ENCODE data around the gene SLC2A1.

SLC2A1 gene

DNA sequence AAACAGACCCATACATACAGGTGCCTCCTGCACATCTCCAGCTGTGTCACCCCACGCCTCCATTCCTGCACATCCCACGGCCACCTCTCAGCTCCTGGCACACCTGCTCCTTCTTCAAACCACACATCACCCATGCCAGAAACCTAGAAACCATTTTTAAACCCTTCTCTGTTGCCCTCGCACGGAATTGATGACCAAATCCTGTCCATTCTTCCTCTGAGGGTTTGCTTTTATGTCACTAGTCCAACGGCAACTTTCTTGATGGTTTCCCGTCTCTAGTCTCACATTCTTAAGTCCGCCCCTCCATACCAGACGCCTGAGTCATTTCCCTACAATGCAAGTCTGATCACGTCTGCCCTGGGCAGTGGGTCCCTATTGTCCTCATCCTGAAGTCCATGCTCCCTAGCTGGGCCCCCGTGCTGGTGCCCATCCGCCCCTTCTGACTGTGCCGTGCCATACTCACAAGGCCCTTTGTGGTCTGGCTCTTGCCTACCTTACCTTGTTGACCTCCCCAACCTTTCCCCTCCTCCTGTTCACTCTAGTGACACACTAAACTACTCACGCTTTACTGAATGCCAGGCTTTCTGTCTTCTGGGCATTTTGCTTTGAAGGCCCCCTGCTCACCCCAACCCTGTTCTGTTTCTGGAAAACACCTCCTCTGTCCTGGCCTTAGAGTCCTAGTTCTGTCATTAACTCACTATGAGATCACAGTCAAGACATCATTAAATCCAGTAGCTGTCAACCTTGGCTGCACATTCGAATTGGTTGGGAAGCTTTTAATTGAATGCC lies 17.6 kb downstream of the SLC2A1 start:
- DNase-seq: peak; percentile 57 to 69 (median 68)

DNA sequence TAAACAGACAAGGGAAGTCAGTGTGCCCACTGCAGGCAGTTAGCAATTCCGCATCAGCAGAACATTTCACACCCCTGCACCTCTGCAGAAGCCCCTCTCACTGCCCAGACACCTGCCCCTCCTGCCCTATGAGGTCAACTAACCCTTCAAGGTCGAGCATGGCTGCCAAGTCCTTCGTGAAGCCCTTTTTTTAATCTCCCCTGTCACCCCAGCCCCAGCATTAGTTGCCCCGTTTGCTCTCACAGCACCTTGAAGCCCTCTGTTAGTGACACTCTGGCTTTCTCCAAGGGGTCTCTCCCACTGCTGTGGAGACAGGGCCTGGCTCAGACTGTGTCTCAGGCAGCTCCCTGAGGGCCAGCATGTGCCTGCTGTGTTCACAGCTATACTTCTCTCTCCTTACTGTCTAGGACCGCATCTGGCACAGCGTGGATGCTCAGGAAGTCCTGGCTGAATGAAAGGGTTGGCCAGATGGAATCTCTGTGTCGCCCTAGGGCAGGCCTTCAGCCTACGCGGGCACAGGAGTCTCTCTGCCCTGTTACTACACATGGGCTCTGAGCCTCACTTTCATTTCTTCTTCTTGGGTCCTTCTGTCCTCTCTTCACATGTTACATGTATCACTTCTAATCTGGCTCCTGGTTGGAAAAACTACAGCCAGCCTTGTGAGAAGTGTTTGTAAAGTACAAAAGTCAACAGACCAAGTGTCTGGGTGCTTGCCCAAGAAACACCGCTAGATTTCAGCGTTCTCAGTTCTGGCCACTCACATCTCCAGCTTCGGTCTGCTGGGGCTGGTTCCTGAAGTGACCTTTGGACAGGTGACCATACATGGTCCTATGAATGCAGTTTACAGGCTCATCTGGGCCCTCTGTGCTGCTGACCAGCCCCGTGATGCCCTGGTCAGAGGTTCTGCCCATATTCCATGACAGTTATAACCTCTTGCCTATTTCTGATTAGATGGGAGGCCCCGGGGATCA lies 19.7 kb downstream of the SLC2A1 start:
- DNase-seq: no peak

DNA sequence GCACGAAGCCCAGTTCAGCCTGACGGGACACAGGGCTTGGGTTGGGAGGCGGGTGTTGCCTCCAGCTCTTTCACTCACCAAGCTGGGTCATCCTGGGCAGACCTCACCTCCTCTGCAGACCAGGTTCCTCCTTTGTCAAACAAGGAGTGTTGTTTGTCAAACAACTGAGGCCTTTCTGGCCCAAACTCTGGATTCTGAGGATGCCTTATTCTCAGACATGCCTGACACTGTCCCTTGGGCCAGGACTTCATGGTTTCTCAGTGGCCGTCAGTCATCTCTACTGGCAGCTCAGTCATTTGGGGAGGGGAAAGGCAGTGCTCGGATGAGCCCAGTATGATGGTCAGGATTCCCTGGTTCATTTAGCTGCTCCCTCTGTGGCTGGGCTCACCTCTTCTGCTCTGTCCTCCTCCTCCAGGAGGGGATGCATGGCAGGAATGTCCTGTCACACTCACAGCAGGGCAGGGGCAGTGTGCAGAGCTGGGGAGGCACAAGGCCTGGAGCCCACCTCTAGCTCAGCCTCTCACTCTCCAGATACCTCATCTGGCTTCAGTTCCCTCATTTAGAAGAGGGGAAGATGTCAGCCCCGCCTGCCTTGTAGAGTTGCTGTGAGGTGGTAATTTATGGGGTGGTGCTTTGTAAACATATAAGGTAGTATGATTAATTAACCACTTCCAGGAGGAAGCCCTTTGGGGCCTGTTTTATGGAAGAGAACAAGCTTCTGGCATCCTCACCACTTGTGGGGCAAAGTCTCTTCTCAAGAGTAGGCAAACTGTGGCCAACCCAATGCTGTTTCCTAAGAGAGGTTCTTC lies 20.6 kb downstream of the SLC2A1 start:
- DNase-seq: peak in 2 of 3 donors; percentile 31 to 35

DNA sequence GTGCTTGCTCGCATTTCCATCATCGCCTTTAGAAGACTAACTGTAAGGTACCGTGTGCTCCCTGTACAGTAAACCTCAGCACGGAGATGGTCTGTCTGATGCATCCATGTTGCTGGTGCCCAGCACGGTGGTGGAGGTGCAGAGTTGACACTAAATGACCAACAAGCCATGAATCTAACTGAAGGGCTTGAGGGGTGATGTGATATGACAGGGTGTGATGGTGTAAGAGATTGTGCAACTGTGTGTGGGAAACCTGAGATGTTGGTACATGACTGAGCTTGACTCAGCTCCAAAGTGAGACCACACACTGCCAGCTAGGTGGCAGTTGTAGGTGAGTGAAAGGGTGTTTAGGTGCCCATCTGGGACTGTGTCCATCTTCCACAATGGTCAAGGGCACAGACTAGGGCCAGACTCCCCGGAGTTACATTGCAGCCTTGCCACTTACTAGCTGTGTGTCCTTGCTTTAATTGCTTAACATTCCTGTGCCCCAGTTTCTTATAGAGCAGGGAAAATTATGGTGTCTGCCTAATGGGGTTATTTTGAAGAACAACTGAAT lies 21.4 kb downstream of the SLC2A1 start:
- DNase-seq: peak; percentile 65 to 75 (median 70)

DNA sequence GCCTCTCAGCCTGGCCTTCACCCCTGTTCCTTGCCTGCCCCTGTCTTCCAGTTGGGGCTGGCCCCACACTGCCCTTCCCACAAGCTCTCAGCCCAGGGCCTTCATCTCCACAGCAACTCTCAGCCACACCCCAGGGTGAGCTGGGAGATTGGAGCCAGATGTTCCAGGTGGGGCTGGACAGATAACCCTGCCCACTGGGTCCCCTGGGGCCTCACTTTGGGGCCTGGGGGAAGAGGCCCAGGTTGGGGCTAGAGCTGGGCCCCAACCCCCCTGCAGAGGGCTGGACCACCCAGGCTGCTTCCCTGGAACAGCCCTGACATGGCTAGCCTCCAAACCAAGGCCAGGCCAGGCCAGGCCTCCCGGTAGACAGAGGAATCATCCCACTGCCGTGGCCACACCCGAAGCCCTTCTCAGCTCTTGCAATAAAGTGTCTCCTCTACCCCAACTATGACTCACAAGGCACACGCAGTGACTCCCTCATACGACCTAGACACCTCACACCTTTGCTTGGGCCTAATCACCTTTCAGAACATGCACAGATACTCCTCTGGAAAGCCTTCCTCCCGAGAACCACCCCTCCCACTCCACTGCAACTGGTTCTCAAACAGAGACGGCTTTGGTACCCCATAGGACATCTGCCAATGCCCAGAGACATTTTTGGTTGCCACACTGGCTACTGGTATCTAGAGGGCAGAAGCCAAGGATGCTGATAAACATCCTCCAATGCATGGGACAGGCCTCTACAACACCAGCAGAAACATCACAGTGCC lies 22.2 kb downstream of the SLC2A1 start:
- peak in 2 of 3 donors; percentile 31 for DNase-seq

DNA sequence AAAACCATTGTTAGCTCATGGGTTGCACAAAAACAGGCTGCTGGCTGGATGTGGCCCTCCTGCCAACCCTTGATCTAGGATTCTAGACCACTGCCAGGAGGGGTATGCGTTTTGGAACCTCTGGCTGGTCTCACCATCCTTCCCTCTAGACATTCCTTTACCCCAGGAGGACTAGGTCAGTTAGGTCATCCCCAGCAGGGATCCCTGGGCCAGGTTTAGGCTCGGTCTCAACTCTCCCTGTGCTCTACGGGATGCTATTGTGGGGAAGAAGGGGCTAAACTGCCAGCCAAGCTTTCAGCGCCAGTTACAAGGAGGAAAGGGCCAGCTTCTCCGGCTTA lies 22.7 kb downstream of the SLC2A1 start:
- no peak for DNase-seq

DNA sequence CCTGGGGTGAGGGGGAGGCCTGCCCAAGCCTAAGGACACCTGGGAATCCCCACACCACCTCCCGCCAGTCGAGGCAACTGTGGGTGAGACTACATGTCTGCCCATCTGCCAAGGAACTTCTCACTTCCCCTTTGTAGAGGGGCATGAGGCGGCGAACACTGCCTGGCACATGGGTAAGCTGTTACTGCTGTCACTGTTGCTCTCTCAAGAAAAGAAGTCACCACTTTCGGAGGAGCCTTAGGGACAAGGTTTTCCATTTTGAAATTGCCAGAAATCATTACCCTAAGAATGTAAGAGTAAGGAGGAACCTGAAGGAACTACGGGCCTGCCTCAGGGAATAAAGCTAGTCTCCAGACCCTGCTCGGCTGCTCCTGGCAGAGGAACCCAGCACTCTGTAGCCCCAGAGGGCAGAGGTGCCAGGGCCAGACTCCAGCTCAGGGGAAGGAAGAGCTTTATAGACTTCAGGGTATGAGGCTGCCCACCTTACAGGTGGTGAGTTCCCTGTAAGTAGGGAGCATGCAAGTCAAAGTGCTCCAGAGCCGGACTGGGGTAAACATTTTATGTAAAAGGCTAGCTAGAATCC lies 23.3 kb downstream of the SLC2A1 start:
- DNase-seq: peak; percentile 66 to 74 (median 67)

DNA sequence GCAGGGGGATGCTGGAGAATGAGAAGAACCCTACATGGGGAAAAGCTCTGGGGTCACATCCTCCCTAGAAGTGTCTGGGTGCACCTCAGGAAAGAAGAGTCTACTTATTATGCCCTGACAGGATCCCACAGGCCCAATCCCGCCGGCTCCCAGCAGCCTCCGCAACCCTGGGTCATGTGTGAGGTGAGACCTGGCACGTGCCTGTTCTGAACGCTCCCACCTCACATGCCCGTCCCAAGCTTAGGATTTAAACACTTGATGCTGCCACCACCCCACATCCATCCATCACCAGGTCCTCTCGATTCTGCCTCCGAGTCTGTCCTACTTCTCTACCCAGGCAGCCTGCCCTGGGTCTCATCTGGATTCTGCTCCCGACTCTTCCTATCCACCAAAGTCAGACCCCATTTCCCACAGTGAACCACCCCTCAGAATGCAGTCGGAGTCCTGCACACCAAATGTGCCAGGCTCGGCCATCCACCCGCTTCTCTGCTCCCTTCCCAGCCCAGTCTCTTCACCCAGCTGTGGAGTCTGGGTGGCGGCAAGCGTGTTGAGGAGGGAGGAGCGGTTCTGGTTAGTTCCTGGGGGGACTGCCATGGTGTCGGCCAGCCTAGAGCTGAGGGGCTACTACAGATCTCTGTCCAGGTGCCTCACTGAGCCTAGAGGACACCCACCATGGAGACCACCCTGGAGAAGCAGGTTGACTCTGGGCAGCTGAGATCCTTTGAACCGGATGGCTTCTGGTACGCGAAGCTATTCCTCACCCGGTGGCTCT lies 23.9 kb downstream of the SLC2A1 start:
- no peak for DNase-seq

DNA sequence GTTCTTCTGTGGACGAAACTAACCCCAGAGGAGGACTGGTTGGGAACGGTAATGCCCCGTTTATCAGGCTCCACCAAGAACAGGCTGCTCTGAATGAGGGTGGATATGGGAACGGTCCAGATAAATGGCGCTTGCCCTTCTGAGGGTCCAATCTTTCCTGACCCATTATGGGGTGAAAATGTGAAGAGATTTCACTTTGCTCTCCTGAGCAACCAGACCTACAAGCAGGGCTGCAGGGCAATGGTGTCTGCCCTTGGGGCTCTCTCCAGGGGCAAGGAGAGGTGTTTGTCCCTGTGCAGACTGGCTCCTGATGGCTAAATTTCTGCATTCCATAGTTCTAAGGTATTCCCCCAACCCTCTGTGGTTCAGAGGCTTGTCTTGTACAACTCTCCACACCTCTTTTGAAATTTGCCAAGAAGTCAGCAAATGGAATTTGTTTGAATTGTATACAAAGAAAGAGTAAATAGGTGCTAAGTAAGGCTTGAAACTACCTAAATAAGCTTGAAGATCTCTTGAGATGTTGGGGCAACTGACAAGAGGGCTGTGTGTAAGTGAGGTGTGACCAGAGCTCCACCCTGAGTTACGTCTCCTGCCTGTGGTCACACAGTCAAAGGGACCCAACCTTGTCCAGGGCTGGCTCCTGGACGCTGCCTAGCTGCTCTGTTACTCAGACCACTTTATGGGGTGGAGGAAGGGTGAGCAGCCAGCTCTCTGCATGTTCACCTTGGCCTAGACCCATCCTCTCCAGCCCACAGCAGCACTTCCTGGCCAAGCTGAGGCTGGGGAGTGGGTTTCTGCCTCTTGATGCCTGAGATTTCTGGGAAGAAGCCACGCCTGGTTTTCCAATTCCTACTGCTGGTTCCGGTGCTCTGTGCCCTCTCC lies 24.8 kb downstream of the SLC2A1 start:
- no peak for DNase-seq

DNA sequence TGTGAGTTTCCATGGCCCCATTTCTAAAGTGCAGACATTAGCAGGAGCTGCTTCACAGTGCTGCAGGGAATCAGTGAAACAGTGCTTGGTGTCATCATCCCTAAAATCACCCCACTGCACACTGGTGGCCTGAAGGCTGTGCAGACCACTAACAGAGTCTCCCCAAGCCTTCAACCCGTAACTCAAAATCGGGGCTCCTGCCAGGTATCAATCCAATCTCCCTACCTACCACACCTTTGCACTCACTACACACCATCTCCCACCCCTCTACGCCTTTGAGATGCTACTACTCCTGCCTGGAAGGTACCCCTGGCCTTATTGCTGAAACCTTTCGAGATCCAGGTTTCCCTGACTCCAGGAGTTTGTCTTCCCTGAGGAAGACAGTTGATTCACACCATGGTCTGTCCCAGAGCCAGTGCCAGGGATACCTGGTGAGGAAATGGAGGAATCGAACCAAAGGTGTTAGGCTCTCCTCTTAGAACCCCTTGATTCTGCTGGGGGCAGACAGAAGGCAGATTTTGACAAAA lies 25.5 kb downstream of the SLC2A1 start:
- peak in 1 of 3 donors; percentile 27 for DNase-seq

DNA sequence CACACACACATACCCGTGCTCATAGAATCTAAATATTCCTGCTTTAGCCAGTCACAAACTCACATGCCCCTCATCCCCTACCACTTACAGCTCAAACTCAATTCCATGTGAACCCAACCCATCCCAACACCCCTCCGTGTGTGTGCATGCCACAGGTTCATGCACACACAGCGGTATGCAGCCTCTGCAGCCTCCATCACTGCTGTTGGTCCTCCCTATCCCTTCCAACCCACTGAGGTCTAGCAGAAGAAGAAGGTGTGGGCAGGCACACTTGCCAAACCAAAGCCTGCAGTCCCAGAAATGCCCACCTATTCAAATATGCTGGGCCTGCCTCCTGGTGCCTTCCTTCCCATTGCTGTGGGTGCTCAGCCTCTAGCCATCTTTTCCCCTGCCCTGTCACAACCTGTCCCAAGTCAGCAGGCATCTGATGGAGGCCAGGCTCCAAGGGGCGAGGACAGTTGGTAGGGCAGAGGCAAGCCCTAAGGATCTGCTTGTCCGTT lies 26.2 kb downstream of the SLC2A1 start:
- DNase-seq: no peak

DNA sequence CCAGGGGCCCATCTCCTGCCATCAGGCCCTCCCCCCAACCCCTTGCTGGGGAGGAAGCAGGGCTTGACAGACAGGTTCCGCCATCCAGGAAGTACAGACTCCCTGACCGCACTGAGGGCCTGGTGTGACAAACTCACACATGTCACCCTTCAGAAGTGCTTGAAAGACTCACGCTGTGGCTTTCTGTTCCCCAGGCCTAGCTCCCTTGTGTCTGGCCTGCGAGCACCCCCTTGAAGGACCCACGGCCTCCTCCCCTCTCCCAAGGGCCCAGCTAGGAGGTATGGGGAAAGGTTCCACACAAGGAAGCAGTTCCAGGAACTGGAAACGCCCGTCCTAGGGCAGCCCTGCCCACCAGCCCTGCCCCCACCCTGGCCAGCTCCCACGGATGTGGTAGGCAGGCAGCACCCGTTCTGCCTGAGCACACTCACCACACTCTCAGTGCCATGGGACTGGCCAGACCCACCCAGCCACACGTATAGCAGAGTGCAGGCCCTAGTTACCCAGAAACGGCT lies 26.7 kb downstream of the SLC2A1 start:
- DNase-seq: peak; percentile 67 to 71 (median 67)

DNA sequence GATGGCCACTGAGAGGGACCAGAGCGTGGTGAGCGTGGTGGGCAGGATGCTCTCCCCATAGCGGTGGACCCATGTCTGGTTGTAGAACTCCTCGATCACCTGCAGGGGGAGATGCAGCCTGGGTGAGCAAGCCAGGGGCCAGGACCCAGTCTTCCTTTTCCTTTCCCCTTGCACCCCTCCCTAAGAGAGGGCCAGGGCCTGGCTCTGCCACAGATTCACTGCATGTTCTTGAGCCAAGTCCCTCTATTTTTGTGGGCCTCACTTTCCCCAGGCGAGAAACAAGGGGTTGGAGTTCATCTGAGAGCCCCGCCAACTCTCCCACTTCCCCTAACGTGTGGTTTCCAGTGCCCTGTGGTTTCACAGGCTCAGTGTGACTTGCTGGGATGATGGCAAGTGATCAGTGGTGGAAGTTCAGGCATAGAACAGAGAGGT lies 27.5 kb downstream of the SLC2A1 start:
- DNase-seq: peak; percentile 62 to 69 (median 69)

DNA sequence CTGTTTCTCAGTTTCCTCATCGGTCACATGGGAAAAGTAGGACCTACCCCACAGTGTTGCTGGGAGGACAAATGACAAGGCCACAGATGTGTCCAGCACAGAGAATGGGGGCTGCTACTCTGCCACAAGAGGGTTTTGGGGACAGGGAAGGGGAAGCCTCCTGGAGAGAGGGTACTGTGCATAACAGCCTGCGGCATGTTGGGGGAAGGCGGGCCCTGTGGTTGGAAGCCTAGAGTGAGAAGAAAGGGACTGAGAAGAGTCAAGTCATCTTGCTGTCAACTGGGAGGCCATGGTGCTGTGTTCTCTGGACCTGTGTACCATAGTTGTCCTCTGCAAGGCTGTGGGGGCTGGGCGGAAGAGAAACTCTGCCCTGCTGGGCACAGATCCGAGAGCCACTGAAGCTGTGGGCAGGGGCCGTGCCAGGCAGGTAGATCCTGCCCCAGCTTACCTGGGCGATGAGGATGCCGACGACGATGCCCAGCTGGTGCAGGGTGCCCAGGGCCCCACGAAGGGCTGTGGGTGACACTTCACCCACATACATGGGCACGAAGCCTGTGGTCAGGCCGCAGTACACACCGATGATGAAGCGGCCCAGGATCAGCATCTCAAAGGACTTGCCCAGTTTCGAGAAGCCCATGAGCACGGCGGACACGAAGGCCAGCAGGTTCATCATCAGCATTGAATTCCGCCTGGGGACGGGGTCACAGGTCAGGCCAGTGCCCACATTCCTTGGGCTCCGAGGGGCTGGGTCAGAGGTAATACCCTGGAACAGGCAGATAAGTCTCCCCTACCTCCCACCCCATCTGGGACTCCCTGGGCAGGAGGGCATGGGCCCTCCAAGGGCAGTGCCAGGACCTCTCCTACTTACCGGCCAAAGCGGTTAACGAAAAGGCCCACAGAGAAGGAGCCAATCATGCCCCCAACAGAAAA lies 28.2 kb downstream of the SLC2A1 start:
- DNase-seq: no peak

DNA sequence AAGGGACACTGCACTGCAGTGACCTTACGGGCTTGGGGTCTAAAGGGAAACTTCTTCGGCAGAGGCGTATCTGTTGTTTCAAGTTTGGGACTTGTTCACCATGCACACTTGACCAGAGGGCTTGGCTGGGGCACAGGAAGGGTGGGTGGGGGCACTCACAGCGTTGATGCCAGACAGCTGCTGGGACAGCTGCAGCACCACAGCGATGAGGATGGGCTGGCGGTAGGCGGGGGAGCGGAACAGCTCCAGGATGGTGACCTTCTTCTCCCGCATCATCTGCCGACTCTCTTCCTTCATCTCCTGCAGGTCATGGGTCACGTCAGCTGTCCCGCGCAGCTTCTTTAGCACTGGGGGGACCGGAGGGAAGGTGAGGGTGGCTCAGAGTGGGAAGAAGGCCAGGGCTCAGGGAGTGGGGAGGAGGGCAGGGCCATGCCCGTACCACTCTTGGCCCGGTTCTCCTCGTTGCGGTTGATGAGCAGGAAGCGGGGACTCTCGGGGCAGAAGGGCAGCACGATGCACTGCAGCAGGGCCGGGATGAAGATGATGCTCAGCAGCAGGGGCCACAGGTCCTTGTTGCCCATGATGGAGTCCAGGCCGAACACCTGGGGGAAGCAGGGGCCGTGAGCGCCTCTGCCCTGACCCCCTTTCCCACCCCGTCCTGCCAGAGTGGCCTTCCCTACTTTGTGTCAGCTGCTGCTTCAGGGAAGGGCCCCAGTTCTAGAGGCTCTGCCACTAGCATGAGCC lies 29.1 kb downstream of the SLC2A1 start:
- DNase-seq: no peak

DNA sequence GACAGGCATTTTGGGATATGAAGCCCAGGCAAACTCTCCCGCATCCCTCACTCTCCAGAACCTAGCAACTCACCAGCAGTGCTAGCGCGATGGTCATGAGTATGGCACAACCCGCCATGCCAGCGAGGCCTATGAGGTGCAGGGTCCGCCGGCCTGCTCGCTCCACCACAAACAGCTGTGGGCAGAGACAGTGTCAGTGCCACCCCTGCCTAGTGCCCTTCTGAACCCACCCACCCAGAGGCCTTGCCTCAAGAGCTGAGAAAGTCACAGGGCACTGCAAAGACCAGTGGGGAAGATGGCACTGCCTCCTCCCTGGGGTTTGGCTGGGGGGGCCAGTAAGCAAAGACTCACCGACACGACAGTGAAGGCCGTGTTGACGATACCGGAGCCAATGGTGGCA lies 29.8 kb downstream of the SLC2A1 start:
- no peak for DNase-seq

All from suppressor macrophage treated with lipopolysaccharide for 1 hour (primary cell).